GM23248 (cell line): ENCODE measurements around the gene NLRP11.

Source experiments
- EZH2 ChIP-seq: fragments of 200-600 bp; sonication (generic); IDR thresholded peaks from 2 replicates; pipeline ENCODE4 v1.6.1; 2018; ENCODE audit warnings: antibody characterized with exemption, mild to moderate bottlenecking; ENCODE audit not compliant: insufficient read depth, poor library complexity, severe bottlenecking
- EZH2phosphoT487 ChIP-seq: fragments of 200-600 bp; sonication (generic); IDR thresholded peaks from 2 replicates; pipeline ENCODE4 v1.6.1; 2018; ENCODE audit warnings: antibody characterized with exemption, moderate library complexity, mild to moderate bottlenecking, low read depth; ENCODE audit not compliant: insufficient read depth

GRCh38 chr19:55778331-55778730 is 53.5 kb downstream of the NLRP11 start:
- TF ChIP-seq EZH2 (no peak), EZH2phosphoT487 (no peak)
